Measurements from ENCODE around the gene DNAAF3.
"Not testable (repeated sequence)": the region's sequence is repeated elsewhere in the genome, so short reads cannot be mapped to it uniquely, and the experiment has no call there.

Gene DNAAF3

DNA sequence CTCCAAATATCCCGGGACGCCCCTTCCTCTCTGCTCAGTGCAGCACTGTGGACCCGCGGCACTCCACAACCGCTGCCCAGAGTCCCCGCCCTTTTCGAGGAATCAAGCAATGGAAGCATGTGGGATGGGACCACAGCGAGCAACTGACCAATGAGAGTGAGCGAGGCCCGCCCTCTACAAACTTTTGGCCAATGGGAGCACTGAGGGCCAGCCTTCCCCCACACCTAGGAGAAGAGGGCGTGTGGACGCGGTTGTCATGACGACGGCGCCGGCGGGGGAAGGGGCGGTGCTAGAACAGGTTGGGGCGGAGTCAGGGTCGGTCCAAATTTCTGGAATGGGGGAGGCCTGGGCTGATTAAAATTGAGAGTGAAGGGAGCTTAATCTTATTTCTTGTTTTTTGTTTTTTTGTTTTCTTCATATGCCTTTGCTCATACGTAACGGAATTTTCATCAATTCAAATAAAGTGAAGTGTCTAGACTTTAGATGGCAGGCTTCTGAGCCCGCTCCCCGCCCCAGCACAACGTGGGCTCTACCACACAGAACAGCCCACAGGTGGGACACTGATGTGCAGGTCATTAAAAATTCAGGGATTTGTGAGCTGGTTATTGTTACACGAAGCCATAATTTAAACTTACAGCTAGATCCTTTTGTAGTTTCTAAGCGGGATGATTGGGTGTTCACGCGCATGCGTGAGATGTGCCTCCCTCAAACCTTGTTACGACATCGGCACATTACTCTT, at the start of gene DNAAF3:
Gene DNAAF3 (minus strand): TSS at position 84 of the 739 bp plus-strand sequence. CDS start 200 bp downstream, outside the sequence.
- DNase-seq: peak; percentile 78
- ATAC-seq: peak; percentile 91

DNA sequence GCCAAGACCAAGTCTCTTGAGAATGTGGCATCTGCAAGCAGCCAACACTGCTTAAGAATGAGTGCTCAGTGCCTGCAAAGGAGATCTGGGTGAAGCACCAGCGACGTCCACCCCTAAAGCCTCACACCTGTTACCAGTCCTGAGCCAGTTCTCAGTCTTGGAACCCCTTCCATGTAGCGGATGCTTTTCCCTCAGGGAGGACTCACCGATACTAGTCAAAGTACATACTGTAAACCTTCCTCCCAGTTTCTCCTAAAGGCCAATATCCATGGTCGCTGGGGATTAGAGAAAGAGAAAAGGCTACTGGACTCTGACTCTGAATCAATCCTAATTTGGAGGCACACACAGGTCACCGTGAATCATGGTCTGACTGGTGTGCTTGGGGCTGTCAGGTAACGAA, 47.1 kb upstream of the DNAAF3 start:
- DNase-seq (no peak), ATAC-seq (no peak)

- DNase-seq (peak; percentile 66), ATAC-seq (peak; percentile 33)
These were observed 46.0 kb upstream of the DNAAF3 start for GRCh38 chr19:55212447-55212846.

- ATAC-seq (no peak), DNase-seq (no peak)
These were observed 43.5 kb upstream of the DNAAF3 start for GRCh38 chr19:55209693-55210472.

DNA sequence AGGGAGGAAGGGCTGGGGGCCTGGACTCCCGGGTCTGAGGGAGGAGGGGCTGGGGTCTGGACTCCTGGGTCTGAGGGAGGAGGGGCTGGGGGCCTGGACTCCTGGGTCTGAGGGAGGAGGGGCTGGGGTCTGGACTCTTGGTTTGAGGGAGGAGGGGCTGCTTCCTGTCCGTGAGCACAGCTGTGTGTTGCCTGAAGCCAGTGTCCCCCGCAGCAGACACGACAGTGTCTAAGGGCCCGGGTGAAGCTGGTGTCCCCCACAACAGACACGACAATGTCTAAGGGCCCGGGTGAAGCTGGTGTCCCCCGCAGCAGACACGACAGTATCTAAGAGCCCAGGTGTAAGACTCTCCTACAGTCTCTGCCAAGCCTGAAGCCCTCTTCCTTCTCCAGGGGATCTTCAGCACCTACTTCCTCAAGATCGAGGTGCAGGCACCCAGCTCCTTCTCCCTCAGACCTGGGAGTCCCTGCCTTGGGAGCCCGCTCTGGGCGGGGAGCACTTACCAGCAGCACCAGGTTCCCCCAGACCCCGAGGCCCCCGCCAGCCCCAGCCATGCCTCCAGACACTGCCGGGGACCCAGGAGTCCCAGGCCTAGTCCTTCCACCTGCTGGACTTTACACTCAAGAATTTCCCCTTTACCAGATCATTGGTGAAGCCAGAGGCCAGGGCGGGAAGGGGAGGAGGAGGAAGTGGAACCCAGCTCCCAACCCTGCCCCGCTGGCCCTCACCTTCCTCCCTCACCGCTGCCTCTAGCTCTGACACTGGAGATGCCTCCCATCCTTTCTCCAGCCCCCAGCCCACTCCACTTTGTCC, 42.7 kb upstream of the DNAAF3 start, which contains the start of gene PTPRH:
Gene PTPRH (minus strand): TSS at position 622 of the 813 bp plus-strand sequence. CDS start 68 bp downstream, at position 554.
- DNase-seq (no peak), ATAC-seq (no peak)

- ATAC-seq: peak; percentile 89
- peak; percentile 68 for DNase-seq
These were observed 40.5 kb upstream of the DNAAF3 start for GRCh38 chr19:55206664-55207500.

DNA sequence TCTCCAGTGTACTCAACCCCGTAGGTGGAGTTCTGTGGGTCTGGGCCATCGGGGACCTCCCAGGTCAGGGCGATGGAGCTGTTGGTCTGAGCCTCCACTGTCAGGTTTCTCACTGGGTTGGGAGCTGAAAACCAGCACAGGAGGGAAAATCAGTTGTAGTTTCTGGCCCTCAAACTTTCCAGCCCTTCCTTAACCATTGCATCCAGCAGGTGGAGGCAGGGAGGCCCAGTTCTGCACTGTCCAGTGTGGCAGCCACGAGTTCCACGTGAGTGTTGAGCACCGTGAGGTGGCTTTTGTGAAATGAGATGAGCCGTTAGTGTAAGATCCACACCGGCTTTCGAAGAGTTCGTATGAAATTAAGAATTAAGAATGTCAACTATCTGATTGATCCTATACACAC, 35.8 kb upstream of the DNAAF3 start:
- ATAC-seq, DNase-seq: not testable (repeated sequence)

- DNase-seq (no peak), ATAC-seq (no peak)
These were observed 33.3 kb upstream of the DNAAF3 start for GRCh38 chr19:55199620-55200204.

DNA sequence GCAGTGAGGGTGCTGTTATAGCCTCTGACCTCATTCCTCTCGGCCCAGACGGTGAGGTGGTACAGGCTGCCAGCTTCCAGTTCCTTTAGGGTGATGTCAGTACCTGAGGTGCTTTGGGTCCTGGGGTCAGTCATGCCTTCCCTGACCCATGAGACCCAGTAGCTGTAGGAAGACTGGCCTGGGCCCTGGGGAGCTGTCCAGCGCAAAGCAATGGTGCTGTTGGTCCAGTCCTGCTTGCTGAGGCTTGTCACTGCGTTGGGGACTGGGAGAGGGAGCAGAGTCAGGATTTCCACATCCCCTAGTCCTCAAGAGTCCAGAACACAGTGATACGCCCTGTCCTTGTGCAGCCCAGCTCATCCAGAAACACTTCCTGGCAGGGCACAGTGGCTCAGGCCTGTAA, 32.2 kb upstream of the DNAAF3 start:
- ATAC-seq (no peak), DNase-seq (no peak)

DNA sequence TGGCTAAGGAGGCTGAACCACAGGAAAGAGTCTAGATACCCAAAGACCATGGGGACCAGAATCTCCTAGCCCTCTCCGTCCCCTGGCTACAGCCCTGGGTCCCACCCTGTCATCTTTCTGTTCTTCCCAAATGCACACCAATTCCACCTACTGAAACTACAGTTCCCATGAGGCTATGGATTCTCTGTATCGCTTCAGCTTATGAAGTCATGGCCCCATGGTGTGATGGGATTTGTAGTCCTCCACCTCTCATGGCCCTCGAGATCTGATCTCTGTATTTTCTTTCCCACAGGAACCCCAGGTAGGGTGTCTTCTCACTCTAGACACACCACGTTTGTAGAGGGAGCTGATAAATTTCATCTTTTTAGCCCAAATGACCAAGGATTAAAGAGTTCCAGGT, 31.1 kb upstream of the DNAAF3 start:
- no peak for DNase-seq
- ATAC-seq: no peak

- ATAC-seq: no peak
- DNase-seq: no peak
These were observed 30.4 kb upstream of the DNAAF3 start for GRCh38 chr19:55196803-55197202.

- no peak for ATAC-seq
These were observed 27.1 kb upstream of the DNAAF3 start for GRCh38 chr19:55193481-55193880.

GRCh38 chr19:55189403-55189835, 23.0 kb upstream of the DNAAF3 start:
- ATAC-seq: no peak

More at GRCh38 chr19:55193481-55193880, 27.1 kb upstream of the DNAAF3 start:
- no peak for DNase-seq

DNA sequence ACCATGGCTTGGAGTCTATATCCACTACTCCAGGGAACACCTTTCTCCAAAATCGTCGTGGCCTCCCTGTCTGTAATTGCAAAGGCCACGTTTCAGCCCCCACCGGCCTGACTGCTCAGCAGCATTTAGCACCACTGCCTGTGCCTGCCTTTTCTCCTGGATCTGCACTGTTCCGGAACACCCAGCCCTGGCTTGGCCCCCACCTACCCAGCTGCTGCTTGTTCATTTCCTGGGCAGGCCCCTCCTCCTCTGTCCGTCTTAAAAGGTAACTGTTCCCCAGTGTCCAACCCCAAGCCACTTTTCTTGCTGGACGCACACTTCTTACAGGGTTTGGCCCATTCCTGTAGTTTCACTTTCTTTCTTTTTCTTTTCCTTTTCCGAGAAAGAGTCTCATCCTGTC, 22.2 kb upstream of the DNAAF3 start:
- DNase-seq (no peak), ATAC-seq (no peak)

More at GRCh38 chr19:55189403-55189835, 23.0 kb upstream of the DNAAF3 start:
- no peak for DNase-seq

DNA sequence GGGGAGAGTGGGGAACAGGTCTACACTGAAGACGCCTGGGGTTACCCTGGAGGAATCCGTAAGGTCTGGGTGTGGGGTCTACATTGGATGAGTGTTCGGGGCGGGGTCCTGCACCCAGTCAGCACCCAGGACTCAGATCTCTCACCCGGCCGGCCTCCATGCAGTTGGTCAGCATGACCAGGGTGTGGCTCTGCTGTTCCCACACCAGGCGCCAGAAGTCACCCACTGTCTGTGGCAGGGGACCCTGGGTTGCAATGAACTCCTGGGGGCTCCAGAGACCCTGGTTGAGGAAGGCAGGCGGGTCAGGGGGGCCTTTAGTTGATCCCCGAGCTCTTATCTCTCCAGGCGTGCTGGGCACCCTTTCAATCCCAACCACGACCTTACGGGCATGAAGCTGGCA, 19.7 kb upstream of the DNAAF3 start:
- no peak for ATAC-seq
- no peak for DNase-seq

GRCh38 chr19:55181740-55182139, 15.3 kb upstream of the DNAAF3 start:
- DNase-seq (no peak), ATAC-seq (no peak)

DNA sequence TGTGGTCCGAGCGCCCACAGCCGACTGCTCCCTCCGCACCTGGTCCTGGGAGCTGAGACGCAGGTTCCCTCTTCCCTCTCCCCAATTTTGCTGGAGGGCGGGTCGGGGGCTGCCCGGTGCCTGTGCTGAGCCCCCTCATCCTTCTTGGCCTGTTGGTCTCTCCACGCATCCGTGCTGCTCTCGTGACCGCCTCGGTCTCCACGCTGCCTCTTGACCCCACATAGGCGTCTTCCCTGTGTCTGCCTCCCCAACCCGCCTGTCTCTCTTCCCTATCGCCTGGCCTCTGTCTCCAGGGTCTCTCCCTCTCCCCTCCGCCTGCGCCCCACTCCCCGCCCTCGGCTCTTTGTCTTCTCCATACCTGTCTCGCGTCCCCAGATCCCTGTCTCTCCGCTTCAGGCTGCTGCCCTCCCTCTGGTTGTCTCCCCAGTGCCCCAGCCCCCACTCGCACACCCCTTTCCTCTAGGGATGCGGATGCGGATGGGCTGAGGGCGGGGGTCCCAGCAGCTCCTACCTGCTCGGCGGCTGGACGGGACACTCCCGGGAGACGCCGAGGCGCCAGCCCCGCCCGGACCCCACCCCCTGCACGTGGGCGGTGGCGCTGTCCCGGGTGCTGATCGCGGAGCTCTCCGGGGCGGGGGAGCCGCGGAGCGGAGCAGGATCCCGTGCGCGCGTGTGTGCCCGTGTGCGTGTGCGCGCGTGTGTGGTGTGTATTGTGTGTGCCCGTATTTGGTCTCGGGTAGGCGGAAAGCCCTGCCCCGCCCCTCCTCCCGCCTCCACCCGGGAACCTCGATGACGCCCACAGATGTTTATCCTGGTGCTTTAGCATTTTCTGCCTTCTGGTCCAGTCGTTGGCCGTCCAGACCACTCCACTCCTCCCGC, 13.4 kb upstream of the DNAAF3 start, which contains the start of gene SYT5:
Gene SYT5 (minus strand): TSS at position 684 of the 879 bp plus-strand sequence. CDS start 1,248 bp downstream, outside the sequence.
- peak; percentile 78 for DNase-seq
- peak; percentile 33 for ATAC-seq

GRCh38 chr19:55178781-55179599, 12.6 kb upstream of the DNAAF3 start:
- peak; percentile 93 for DNase-seq
- peak; percentile 86 for ATAC-seq

- ATAC-seq (no peak), DNase-seq (no peak)
These were observed 9.7 kb upstream of the DNAAF3 start for GRCh38 chr19:55176076-55176475.

All from stimulated activated naive CD8-positive, alpha-beta T cell treated with anti-CD3 and anti-CD28 coated beads, Interleukin-15, Interleukin-2, amounts not matched to agents 100 U/mL and 50 U/mL, for 24 hours (primary cell).